Panc1 (cell line): Measurements from ENCODE around the gene WHRN. TPM values are rescaled to one million over a fixed set of nuclear protein-coding genes. Genes with fewer than 3 reads are reported as not detected.

Source experiments
- ATAC-seq: fragments of 200-7000 bp; cut with Tn5 transposase; 2 replicates; pipeline ENCODE4 v1.9.1; 2020; ENCODE audit warnings: mild to moderate bottlenecking, moderate library complexity
- BruUV-seq: library from RNA; stranded (reverse); fragments of 400-500 nt; replicated peaks from 2 replicates; lab custom pipeline; 2021; lab: Mats Ljungman, UMichigan
- CTCF ChIA-PET: fragments of 300-600 bp; sonication (Branson Sonifier 250); formaldehyde crosslinking; loops from one replicate; lab custom pipeline; 2022; ENCODE audit warnings: antibody characterized with exemption; lab: Charles Lee
- POLR2A ChIA-PET: fragments of 300-600 bp; sonication (Branson Sonifier 250); formaldehyde crosslinking; loops from one replicate; lab custom pipeline; 2022; ENCODE audit warnings: antibody characterized with exemption; lab: Charles Lee
- DNase-seq: peaks from one replicate; pipeline ENCODE4 v3.0.0-alpha.2; 2010; ENCODE audit warnings: low read depth, low spot score
- H3K27ac ChIP-seq: 2 replicates; pipeline ENCODE4 v1.5.1; 2011; ENCODE audit warnings: mild to moderate bottlenecking, low read length, inconsistent platforms
- H3K27me3 ChIP-seq: fragments of 200-500 bp; sonication (Bioruptor generic); 2 replicates; pipeline ENCODE4 v1.6.0; 2014; ENCODE audit warnings: low read length, inconsistent platforms; ENCODE audit not compliant: control insufficient read depth, insufficient read depth
- H3K36me3 ChIP-seq: fragments of 200-500 bp; sonication (Bioruptor generic); 2 replicates; pipeline ENCODE4 v1.5.1; 2014; ENCODE audit warnings: inconsistent platforms, mild to moderate bottlenecking, low read length, moderate library complexity; ENCODE audit not compliant: control insufficient read depth, insufficient read depth
- H3K4me1 ChIP-seq: 2 replicates; pipeline ENCODE4 v1.5.1; 2011; ENCODE audit warnings: inconsistent platforms, mild to moderate bottlenecking, low read length, moderate library complexity; ENCODE audit not compliant: control insufficient read depth, insufficient read depth
- H3K4me3 ChIP-seq, 2 experiments: 2 replicates each; pipeline ENCODE4 v1.5.1; 2011 to 2012; ENCODE audit warnings: low read depth in 2 of 2, low read length in 2 of 2, mild to moderate bottlenecking in 2 of 2, inconsistent platforms in 1 of 2, moderate library complexity in 1 of 2
- H3K9me3 ChIP-seq: fragments of 200-500 bp; sonication (Bioruptor generic); 2 replicates; pipeline ENCODE4 v1.5.1; 2014; ENCODE audit warnings: low read depth, mild to moderate bottlenecking, inconsistent platforms, low read length, moderate library complexity; ENCODE audit not compliant: control insufficient read depth, insufficient read depth
- POLR2AphosphoS5 ChIP-seq: IDR thresholded peaks from 2 replicates; pipeline ENCODE4 v1.6.1; 2012; ENCODE audit warnings: mild to moderate bottlenecking, low read depth, low read length, moderate library complexity
- SIN3A ChIP-seq: IDR thresholded peaks from 2 replicates; pipeline ENCODE4 v1.6.1; 2012; ENCODE audit warnings: low read depth, mild to moderate bottlenecking, low read length, moderate library complexity, borderline replicate concordance; ENCODE audit not compliant: insufficient read depth
- TCF7L2 ChIP-seq: IDR thresholded peaks from 2 replicates; pipeline ENCODE4 v1.6.1; 2011; ENCODE audit warnings: mild to moderate bottlenecking, low read depth, low read length, inconsistent platforms
- in situ Hi-C: cut with HindIII; loops from 2 replicates; pipeline ENCODE4 v1.10.0; 2016; ENCODE audit warnings: low sequenced_read_pairs, low pct_unique_long_range_greater_than_20kb
- intact Hi-C: fragments of 100-400 bp; cut with micrococcal nuclease; formaldehyde crosslinking; loops from one replicate; pipeline ENCODE4 v1.10.0; 2022; ENCODE audit not compliant: unreplicated experiment
- total RNA-seq: library from RNA; stranded (reverse); gene quantifications from one replicate; pipeline ENCODE4 v1.2.1, GENCODE V29; 2021; ENCODE audit not compliant: unreplicated experiment
- TF ChIP-seq, protein P1 (sequence below), 2 experiments: IDR thresholded peaks; 2 replicates each; pipeline ENCODE4 v1.6.1; 2011 to 2012; ENCODE audit warnings: low read depth in 2 of 2, control low read depth in 1 of 2, low read length in 1 of 2, mild to moderate bottlenecking in 1 of 2, moderate library complexity in 1 of 2; ENCODE audit not compliant: insufficient read depth in 1 of 2
- TF ChIP-seq, protein P2 (sequence below): fragments of 450-650 bp; IDR thresholded peaks from 2 replicates; pipeline ENCODE4 v1.5.1; 2017; ENCODE audit warnings: mild to moderate bottlenecking

WHRN gene
- total RNA-seq, 1 experiment from 2014 or later = 18.0 TPM

DNA sequence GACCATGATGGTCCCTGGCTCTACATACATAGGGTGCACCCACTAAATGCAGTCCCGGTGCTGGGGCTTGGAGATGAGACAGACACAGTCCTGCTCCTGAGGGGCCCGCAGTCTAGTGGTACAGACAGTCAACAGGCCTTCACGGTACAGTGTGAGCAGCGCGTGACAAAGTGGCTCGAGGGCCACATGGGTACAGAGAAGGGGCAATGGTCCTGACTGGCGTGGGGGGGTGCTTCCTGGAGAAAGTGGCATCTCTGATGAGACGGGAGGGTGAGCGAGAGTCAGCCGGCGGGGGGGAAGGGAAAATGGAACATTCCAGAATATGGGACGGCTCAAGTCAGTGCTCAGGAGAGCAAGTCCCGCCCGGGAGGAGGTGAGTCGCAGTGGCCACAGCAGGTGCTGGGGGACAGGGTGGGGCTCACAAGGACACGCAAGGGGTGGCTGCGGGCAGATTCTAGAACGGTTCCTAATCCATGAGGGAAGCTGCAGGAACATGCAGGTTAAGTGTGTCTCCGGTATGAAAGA is 38.0 kb downstream of the WHRN start:
- Histone ChIP-seq H3K4me1 (no peaks in the 10 kb centered on the region), H3K4me3 (no peak overlapping the region), H3K9me3 (no peaks in the 10 kb centered on the region), H3K27ac (no peak overlapping the region), H3K27me3 (no peaks in the 10 kb centered on the region), H3K36me3 (no peaks in the 10 kb centered on the region)
- no peak for ATAC-seq
- intact Hi-C loops (no loop called here), in situ Hi-C loops (no loop called here)
- ChIA-PET CTCF (no interaction called here), POLR2A (no interaction called here)
- DNase-seq = no peak
- TF ChIP-seq TCF7L2 = no peak
- TF ChIP-seq SIN3A = no peak
- TF ChIP-seq, protein P1, sequence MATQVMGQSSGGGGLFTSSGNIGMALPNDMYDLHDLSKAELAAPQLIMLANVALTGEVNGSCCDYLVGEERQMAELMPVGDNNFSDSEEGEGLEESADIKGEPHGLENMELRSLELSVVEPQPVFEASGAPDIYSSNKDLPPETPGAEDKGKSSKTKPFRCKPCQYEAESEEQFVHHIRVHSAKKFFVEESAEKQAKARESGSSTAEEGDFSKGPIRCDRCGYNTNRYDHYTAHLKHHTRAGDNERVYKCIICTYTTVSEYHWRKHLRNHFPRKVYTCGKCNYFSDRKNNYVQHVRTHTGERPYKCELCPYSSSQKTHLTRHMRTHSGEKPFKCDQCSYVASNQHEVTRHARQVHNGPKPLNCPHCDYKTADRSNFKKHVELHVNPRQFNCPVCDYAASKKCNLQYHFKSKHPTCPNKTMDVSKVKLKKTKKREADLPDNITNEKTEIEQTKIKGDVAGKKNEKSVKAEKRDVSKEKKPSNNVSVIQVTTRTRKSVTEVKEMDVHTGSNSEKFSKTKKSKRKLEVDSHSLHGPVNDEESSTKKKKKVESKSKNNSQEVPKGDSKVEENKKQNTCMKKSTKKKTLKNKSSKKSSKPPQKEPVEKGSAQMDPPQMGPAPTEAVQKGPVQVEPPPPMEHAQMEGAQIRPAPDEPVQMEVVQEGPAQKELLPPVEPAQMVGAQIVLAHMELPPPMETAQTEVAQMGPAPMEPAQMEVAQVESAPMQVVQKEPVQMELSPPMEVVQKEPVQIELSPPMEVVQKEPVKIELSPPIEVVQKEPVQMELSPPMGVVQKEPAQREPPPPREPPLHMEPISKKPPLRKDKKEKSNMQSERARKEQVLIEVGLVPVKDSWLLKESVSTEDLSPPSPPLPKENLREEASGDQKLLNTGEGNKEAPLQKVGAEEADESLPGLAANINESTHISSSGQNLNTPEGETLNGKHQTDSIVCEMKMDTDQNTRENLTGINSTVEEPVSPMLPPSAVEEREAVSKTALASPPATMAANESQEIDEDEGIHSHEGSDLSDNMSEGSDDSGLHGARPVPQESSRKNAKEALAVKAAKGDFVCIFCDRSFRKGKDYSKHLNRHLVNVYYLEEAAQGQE (IDR thresholded peaks at IDR 0.05; ENCODE audit: insufficient read depth in 1 of 2, low read depth in 2 of 2, low read length in 1 of 2) = no peak
- TF ChIP-seq, protein P2, sequence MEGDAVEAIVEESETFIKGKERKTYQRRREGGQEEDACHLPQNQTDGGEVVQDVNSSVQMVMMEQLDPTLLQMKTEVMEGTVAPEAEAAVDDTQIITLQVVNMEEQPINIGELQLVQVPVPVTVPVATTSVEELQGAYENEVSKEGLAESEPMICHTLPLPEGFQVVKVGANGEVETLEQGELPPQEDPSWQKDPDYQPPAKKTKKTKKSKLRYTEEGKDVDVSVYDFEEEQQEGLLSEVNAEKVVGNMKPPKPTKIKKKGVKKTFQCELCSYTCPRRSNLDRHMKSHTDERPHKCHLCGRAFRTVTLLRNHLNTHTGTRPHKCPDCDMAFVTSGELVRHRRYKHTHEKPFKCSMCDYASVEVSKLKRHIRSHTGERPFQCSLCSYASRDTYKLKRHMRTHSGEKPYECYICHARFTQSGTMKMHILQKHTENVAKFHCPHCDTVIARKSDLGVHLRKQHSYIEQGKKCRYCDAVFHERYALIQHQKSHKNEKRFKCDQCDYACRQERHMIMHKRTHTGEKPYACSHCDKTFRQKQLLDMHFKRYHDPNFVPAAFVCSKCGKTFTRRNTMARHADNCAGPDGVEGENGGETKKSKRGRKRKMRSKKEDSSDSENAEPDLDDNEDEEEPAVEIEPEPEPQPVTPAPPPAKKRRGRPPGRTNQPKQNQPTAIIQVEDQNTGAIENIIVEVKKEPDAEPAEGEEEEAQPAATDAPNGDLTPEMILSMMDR = no peak
- TF ChIP-seq POLR2AphosphoS5 = no peak
- BruUV-seq = no TSS peak

GRCh38 chr9:114465906-114466900 is 39.1 kb downstream of the WHRN start:
- H3K4me1 ChIP-seq = no peaks in the 10 kb centered on the region
- ATAC-seq (no peak), DNase-seq (no peak)
- in situ Hi-C loops = no loop called here
- ChIA-PET POLR2A (no interaction called here), CTCF (no interaction called here)
- H3K4me3 ChIP-seq = no peak overlapping the region
- intact Hi-C loops = no loop called here
- no peak overlapping the region for H3K27ac ChIP-seq
- no peaks in the 10 kb centered on the region for H3K27me3 ChIP-seq
- H3K36me3 ChIP-seq = no peaks in the 10 kb centered on the region
- TF ChIP-seq SIN3A (no peak), TCF7L2 (no peak), POLR2AphosphoS5 (no peak)
- TF ChIP-seq, protein P2 = no peak
- TF ChIP-seq, protein P1 (IDR thresholded peaks at IDR 0.05; ENCODE audit: insufficient read depth in 1 of 2, low read depth in 2 of 2, low read length in 1 of 2) = no peak
- H3K9me3 ChIP-seq = no peaks in the 10 kb centered on the region
- BruUV-seq = no TSS peak
